Stimulated activated CD4-positive, alpha-beta T cell treated with anti-CD3 and anti-CD28 coated beads, Interleukin-15, amount 100 ng/mL, for 1 hour (primary cell): ENCODE data around the gene TUBB4A.
A peak's percentile ranks its signal among the peaks of the same experiment; 100 is the strongest.

Experiments
- DNase-seq, 2 donors: peaks; one replicate each; pipeline ENCODE4 v3.0.0-alpha.2; 2020; ENCODE audit warnings: low read depth in 1 of 2, low spot score in 1 of 2

Gene TUBB4A

DNA sequence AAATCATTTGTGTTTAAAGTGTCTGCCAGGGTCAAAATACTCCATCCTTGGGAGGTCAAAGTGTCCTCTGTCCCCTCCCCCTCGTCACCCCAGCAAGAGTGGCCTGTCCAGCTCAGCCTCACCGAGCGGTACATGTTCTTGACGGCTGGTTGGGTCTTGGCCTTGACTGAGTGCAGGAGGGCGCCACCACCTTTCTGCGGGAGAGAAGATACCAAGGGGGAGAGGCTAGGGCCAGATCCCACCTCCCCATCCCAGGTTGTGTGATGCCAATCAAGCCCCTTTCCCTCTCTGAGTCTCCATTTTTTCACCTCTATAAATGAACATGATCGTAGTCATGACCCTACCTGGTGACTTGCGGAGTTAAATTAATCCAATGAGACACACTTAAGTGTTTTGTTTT, 31.9 kb downstream of the TUBB4A start:
- no peak for DNase-seq

- no peak for DNase-seq
Observed at GRCh38 chr19:6467384-6467783, 34.7 kb downstream of the TUBB4A start.

- no peak for DNase-seq
Observed at GRCh38 chr19:6466526-6467248, 35.4 kb downstream of the TUBB4A start.

- no peak for DNase-seq
Observed at GRCh38 chr19:6465663-6466062, 36.4 kb downstream of the TUBB4A start.

GRCh38 chr19:6465006-6465405, 37.1 kb downstream of the TUBB4A start:
- no peak for DNase-seq

GRCh38 chr19:6464070-6464873, 37.8 kb downstream of the TUBB4A start, which contains the start of gene CRB3:
Gene CRB3, plus strand, starts transcription at chr19:6464271. Its CDS starts 431 bp downstream, at chr19:6464702.
- DNase-seq = peak in 1 of 2 donors; percentile 15

DNA sequence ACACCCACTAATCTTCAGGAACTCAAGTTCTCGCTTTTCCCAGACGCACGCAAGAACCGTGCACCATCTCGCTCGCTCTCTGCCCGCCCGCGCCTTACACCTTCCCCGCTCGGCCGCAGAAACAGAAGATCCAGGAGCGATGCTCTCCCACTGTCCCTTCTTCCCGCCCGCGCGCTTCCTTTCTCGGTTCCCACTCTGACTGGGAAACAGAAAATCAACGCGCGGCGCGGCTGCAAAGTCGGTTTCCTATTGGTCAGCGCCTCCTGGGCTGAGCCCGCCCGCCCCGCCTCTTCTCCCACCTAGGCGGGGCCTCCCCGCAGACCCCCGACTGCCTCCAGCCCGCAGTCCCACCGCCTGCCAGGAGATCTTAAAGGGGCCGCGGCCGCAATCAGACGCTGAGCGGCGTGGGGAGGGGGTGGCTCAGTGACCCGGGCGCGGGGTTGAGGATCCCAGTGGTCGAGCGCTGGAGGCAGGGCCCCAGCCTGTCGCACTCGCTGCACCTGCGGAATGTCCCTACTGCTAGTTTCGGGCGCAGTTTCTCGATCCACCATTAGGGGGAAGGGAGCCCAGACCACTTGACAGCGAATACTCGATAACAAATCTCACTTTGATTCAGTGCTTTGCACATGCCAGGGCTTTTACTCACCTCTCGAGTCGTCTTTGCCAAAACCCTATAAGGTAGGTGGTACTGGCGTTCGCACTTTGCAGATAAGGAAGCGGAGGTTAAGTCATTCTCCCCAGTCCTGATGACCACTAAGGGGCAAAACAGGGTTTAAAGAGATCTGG, 41.8 kb downstream of the TUBB4A start:
- DNase-seq = peak; percentile 94 to 96

DNA sequence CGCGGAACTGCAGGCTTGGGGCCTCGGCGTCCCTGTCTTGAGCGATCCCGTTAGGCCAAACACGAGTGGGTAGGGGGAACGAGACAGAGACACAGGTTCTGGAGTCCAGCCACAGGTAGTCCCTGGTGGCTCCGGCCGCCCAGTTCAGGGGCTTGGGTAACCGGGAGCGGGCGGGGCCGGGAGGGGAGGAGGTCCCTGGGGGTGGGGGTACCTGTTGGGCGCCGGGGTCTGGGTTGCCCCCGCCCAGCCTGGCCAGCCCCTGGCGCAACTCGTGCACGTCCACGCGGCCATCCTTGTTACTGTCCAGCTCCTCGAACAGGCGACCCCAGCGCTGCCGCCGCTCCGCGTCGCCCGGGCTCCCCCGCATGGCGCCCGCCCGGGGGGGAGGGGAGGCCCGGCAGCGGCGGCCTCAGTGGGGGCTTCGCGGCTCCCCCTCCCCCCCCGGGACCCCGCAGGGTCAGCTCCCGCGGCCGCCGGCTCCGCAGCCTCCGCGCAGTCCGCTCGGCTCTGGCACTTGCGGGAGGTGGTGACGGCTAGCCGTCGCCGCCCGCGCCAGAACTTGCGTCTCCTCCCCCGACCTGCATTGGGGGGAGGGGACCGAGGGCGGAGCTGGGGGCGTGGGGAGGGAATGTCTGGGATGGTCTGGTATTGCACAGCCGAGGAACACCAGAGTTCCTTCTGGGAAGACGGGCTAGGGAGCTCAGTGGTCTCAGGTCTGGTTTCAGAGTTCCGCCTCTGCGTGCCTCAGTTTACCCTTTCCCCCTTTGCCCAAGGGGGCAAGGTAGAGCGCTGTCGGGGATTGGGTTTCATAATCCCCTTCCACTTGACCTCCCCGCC, 42.6 kb downstream of the TUBB4A start, which contains the start of gene SLC25A23:
SLC25A23 (minus strand) TSS at position 531 of the 837 bp plus-strand sequence; CDS start at position 367, 164 bp downstream.
- DNase-seq = peak; percentile 15 to 48

- DNase-seq = no peak
Observed at GRCh38 chr19:6458695-6459261, 43.3 kb downstream of the TUBB4A start.

GRCh38 chr19:6457958-6458694, 44.0 kb downstream of the TUBB4A start:
- DNase-seq = no peak

DNA sequence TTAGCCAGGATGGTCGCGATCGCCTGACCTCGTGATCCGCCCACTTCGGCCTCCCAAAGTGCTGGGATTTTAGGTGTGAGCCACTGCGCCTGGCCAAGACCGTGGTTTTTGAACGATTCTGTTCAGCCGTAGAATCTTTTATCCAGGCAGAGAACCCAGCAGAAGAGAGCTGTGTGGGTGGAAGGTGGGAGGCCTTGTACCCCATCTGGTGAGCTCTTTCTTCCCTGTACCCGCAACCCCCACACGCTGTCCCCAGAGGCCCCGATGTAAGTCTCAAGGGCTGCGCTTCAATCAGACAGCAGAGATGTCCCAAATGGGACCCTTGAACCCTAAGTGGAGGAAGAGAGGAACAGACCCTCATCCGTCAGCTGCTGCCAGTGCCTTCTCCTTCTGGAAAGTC, 46.2 kb downstream of the TUBB4A start:
- no peak for DNase-seq

GRCh38 chr19:6453951-6454565, 48.1 kb downstream of the TUBB4A start:
- DNase-seq = no peak

GRCh38 chr19:6452899-6453298, 49.2 kb downstream of the TUBB4A start:
- DNase-seq = no peak

DNA sequence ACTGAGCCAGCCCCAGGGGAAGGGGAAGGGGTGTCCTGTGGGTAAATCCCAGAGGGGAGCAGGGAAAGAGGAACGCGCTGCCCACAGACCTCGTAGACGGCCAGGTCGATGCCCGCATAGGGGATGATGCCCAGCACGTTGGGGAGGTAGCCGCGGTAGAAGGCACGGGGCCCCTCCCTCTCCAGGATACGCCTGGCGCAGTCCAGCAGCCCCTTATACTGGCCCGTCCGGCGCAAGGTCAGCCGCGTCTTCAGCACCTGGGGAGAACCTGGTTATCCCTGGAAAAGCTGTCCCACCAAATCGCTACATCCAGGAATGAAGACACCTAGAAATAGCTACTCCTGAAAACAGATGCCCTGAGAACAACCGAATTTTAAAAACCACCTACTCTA, 49.9 kb downstream of the TUBB4A start:
- no peak for DNase-seq

- no peak for DNase-seq
Observed at GRCh38 chr19:6451583-6452222, 50.4 kb downstream of the TUBB4A start.

GRCh38 chr19:6450166-6450565, 51.9 kb downstream of the TUBB4A start:
- DNase-seq = no peak

DNA sequence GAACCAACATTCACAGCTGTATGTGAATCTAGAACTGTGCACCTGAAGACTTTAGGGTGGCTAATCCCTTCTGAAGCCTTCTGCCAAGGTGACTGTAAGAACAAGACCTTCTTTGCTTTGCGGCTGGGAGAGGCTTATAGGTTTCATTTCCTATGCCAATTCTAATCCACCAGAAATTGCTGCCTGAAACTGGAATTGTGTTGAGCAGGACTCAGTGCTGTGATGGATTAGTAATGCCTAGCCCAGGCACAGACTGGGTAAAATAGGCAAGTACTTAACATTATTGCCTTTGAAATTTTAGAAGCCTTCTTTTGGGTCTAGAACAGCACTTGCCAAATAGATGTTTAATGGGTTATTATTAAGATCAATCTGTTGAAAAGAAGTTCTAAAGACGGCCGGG, 54.1 kb downstream of the TUBB4A start:
- no peak for DNase-seq

DNA sequence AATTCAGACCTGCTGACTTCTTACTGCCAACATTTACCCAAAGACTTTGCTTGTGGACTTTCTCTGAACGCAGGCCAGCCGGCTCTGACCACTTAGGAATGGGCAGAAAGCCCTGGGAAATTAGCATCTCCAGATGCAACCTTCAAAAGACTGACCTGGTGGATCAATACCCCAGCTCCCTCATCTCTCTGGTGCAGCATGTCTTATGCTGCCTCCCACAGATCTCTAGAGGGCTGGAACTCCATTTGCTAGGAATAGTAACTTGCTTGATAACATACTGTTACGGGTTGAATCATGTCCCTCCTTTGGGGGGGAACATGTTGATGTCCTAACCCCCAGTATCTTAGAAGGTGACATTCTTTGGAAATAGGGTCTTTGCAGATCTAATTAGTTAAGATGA, 55.7 kb downstream of the TUBB4A start:
- no peak for DNase-seq
